Embryonic facial prominence (tissue), 1 donor: ENCODE measurements around the gene ZNF136.

Experiments used
- DNase-seq: peaks from one replicate; pipeline ENCODE4 v3.0.0-alpha.2; 2016; ENCODE audit errors: extremely low spot score

The ZNF136 gene

GRCh38 chr19:12194827-12195731 lies 32.2 kb downstream of the ZNF136 start:
- peak; percentile 82 for DNase-seq

- no peak for DNase-seq
Measured at GRCh38 chr19:12198136-12198535, 35.2 kb downstream of the ZNF136 start.

- no peak for DNase-seq
Measured at GRCh38 chr19:12199757-12200419, 37.0 kb downstream of the ZNF136 start.

- DNase-seq, result no peak
Measured at GRCh38 chr19:12202250-12202649, 39.4 kb downstream of the ZNF136 start.

GRCh38 chr19:12205296-12205695 lies 42.4 kb downstream of the ZNF136 start:
- DNase-seq, result no peak

GRCh38 chr19:12208221-12208620 lies 45.3 kb downstream of the ZNF136 start:
- no peak for DNase-seq

- no peak for DNase-seq
Measured at GRCh38 chr19:12217332-12217731, 54.4 kb downstream of the ZNF136 start.

GRCh38 chr19:12222980-12223630 lies 60.2 kb downstream of the ZNF136 start:
- no peak for DNase-seq

GRCh38 chr19:12224676-12225075 lies 61.8 kb downstream of the ZNF136 start:
- DNase-seq, result no peak

- DNase-seq, result no peak
Measured at GRCh38 chr19:12229990-12230389, 67.1 kb downstream of the ZNF136 start.

GRCh38 chr19:12230751-12231733 lies 68.1 kb downstream of the ZNF136 start:
- no peak for DNase-seq

GRCh38 chr19:12232961-12233360 lies 70.1 kb downstream of the ZNF136 start:
- DNase-seq, result no peak

GRCh38 chr19:12237143-12237839 lies 74.4 kb downstream of the ZNF136 start:
- DNase-seq, result no peak
